Endothelial cell of umbilical vein (primary cell): ENCODE data around the gene MIS12. TPM values are rescaled to one million over a fixed set of nuclear protein-coding genes. Genes with fewer than 3 reads are reported as not detected.

Source experiments
- BruUV-seq: library from RNA; stranded (reverse); fragments of 400-500 nt; replicated peaks from 2 replicates; lab custom pipeline; 2021; lab: Mats Ljungman, UMichigan
- CTCF ChIA-PET: fragments of 300-600, 350-600 bp; sonication (Branson Sonifier 250); formaldehyde crosslinking; loops from one replicate; lab custom pipeline; 2021; ENCODE audit warnings: antibody characterized with exemption, inconsistent platforms; lab: Charles Lee
- POLR2A ChIA-PET: fragments of 300-600, 350-600 bp; sonication (Branson Sonifier 250); formaldehyde crosslinking; loops from one replicate; lab custom pipeline; 2021; ENCODE audit warnings: antibody characterized with exemption, inconsistent platforms; lab: Charles Lee
- DNase-seq: peaks from one replicate; pipeline ENCODE4 v3.0.0-alpha.2; 2011; ENCODE audit warnings: low read depth, low spot score
- FAIRE-seq: peaks from 2 replicates; lab custom pipeline; 2011; peaks lifted over from hg19 to GRCh38; lab: Jason Lieb, UNC
- H2AFZ ChIP-seq: 2 replicates; pipeline ENCODE4 v1.6.0; 2012; ENCODE audit warnings: low read depth, low read length, control low read depth, inconsistent platforms
- H3K27ac ChIP-seq: 2 replicates; pipeline ENCODE4 v1.5.1; 2011; ENCODE audit warnings: low read depth, mild to moderate bottlenecking, control low read depth, low read length, moderate library complexity; ENCODE audit not compliant: insufficient read depth
- H3K27me3 ChIP-seq, 2 experiments: 2 replicates each; pipeline versions ENCODE4 v1.6.0 to v1.6.1; 2011; ENCODE audit warnings: low read length in 2 of 2, mixed read lengths in 1 of 2; ENCODE audit not compliant: control insufficient read depth in 2 of 2, insufficient read depth in 2 of 2
- H3K36me3 ChIP-seq, 2 experiments: 2 replicates in 1 of 2; 3 replicates in 1 of 2; pipeline ENCODE4 v1.5.1; 2011; ENCODE audit warnings: low read length in 2 of 2, mild to moderate bottlenecking in 1 of 2, moderate library complexity in 1 of 2; ENCODE audit not compliant: control insufficient read depth in 2 of 2, insufficient read depth in 2 of 2; ENCODE audit errors: extremely low read depth in 1 of 2
- H3K4me1 ChIP-seq: 3 replicates; pipeline ENCODE4 v1.5.1; 2011; ENCODE audit warnings: mild to moderate bottlenecking, low read length; ENCODE audit not compliant: control insufficient read depth, insufficient read depth; ENCODE audit errors: extremely low read depth
- H3K4me2 ChIP-seq: 2 replicates; pipeline ENCODE4 v1.6.1; 2011; ENCODE audit warnings: low read length, control low read depth, mixed read lengths; ENCODE audit not compliant: insufficient read depth
- H3K4me3 ChIP-seq, 3 experiments: fragments of 200-600 bp in 1 of 3; sonication (generic), shearing (Covaris generic) in 1 of 3; replicated peaks in 1 of 3; 2 replicates each; pipeline ENCODE4 v1.5.1; 2011 to 2016; ENCODE audit warnings: control low read depth in 3 of 3, low read length in 3 of 3, mild to moderate bottlenecking in 2 of 3, inconsistent platforms in 1 of 3, low read depth in 1 of 3, moderate library complexity in 1 of 3; ENCODE audit not compliant: insufficient read depth in 1 of 3
- H3K79me2 ChIP-seq: 2 replicates; pipeline ENCODE4 v1.6.0; 2012; ENCODE audit warnings: low read length, inconsistent platforms; ENCODE audit not compliant: control insufficient read depth, insufficient read depth
- H3K9ac ChIP-seq: replicated peaks from 2 replicates; pipeline ENCODE3; 2011; ENCODE audit warnings: low read length, control low read depth; ENCODE audit not compliant: insufficient read depth; ENCODE audit errors: extremely low read depth
- H3K9me1 ChIP-seq: replicated peaks from 3 replicates; pipeline ENCODE4 v1.6.0; 2011; ENCODE audit warnings: mild to moderate bottlenecking, low read length; ENCODE audit not compliant: control insufficient read depth, insufficient read depth; ENCODE audit errors: extremely low read depth
- H3K9me3 ChIP-seq: replicated peaks from 2 replicates; pipeline ENCODE4 v1.5.1; 2012; ENCODE audit warnings: low read length, inconsistent platforms; ENCODE audit not compliant: control insufficient read depth, insufficient read depth
- H4K20me1 ChIP-seq: replicated peaks from 2 replicates; pipeline ENCODE3; 2011; ENCODE audit warnings: mild to moderate bottlenecking, low read length; ENCODE audit not compliant: control insufficient read depth, insufficient read depth; ENCODE audit errors: extremely low read depth
- EZH2 ChIP-seq: IDR thresholded peaks from 2 replicates; pipeline ENCODE4 v1.6.1; 2012; ENCODE audit warnings: borderline replicate concordance, low read depth, mild to moderate bottlenecking, moderate library complexity, low read length, inconsistent platforms; ENCODE audit not compliant: severe bottlenecking
- FOS ChIP-seq: IDR thresholded peaks from 2 replicates; pipeline ENCODE4 v1.6.1; 2011; ENCODE audit warnings: mild to moderate bottlenecking, low read length, moderate library complexity, borderline replicate concordance; ENCODE audit not compliant: insufficient read depth
- GATA2 ChIP-seq: IDR thresholded peaks from 2 replicates; pipeline ENCODE4 v1.7.0; 2011; ENCODE audit warnings: low read depth, mild to moderate bottlenecking, moderate library complexity, mixed read lengths, low read length; ENCODE audit not compliant: insufficient read length, insufficient read depth
- JUN ChIP-seq: IDR thresholded peaks from 2 replicates; pipeline ENCODE4 v1.6.1; 2011; ENCODE audit warnings: borderline replicate concordance, low read depth; ENCODE audit not compliant: insufficient read length, insufficient read depth
- MYC ChIP-seq: IDR thresholded peaks from one replicate; pipeline ENCODE4 v1.6.1; 2011; ENCODE audit warnings: mild to moderate bottlenecking, low read depth, low read length
- POLR2AphosphoS5 ChIP-seq: IDR thresholded peaks from 2 replicates; pipeline ENCODE4 v1.6.1; 2012; ENCODE audit warnings: low read depth, mild to moderate bottlenecking, control low read depth, low read length, moderate library complexity; ENCODE audit not compliant: insufficient read depth
- dilution Hi-C: fragments of 300-500 bp; cut with MboI; formaldehyde crosslinking; loops from one replicate; pipeline ENCODE4 v1.15.0; 2019; ENCODE audit warnings: low sequenced_read_pairs; ENCODE audit not compliant: extremely low pct_ligation_motif_present
- intact Hi-C: fragments of 100-400 bp; cut with micrococcal nuclease; formaldehyde crosslinking; loops from one replicate; pipeline ENCODE4 v1.10.0; 2022
- polyA plus RNA-seq, 4 experiments: library from polyadenylated mRNA; depleted of rRNA in 3 of 4; stranded (reverse) in 3 of 4; unstranded in 1 of 4; fragments of >200 nt; gene quantifications; 2 replicates each; pipeline versions ENCODE4 v1.2.1 to v1.2.3, GENCODE V29; 2011 to 2012; ENCODE audit warnings: missing spikeins in 1 of 4
- total RNA-seq: library from RNA; stranded (reverse); gene quantifications from 2 replicates; pipeline ENCODE4 v1.2.3, GENCODE V29; 2021
- TF ChIP-seq, protein P1 (sequence below), 2 donors: IDR thresholded peaks; 1 replicate in 1 of 2; 2 replicates in 1 of 2; pipeline ENCODE4 v1.5.1; 2011; ENCODE audit warnings: low read length in 2 of 2, mild to moderate bottlenecking in 2 of 2, moderate library complexity in 2 of 2, control low read depth in 1 of 2, inconsistent platforms in 1 of 2, low read depth in 1 of 2; ENCODE audit not compliant: insufficient read depth in 1 of 2; ENCODE audit errors: extremely low read depth in 1 of 2
- TF ChIP-seq, protein P2 (sequence below): IDR thresholded peaks from 2 replicates; pipeline ENCODE4 v1.6.1; 2011; ENCODE audit not compliant: insufficient read depth, insufficient read length

MIS12 gene
- total and polyA plus RNA-seq, 2 donors (not counting 3 experiments of a cell fraction or from before 2014, with no cell fraction given): 8.3 to 20.1 TPM

DNA sequence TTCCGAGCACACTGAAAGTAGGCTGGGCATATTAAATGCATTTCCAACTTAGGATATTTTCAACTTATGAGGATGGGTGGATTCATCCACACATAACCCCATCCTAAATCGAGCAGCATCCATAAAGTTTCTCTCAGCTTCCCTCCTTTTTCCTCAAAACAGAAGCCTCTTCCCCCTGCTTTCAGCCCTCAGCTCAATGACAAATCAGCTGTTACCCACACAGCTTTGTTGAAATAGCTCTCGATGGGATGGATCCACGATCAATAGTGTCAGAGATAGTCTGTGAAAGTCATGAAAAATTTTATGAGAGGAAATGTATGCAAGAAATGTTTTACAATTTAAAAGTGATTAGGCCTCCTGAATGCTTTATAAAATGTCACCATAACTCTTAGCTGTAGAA is 20.1 kb upstream of the MIS12 start:
- H3K4me2 ChIP-seq: peak overlapping the region; percentile 83
- H3K79me2 ChIP-seq: peaks cover 66% of the 10 kb centered on the region
- no peak for DNase-seq
- POLR2A ChIA-PET: no interaction called here
- no TSS peak for BruUV-seq
- TF ChIP-seq MYC (no peak), GATA2 (no peak), POLR2AphosphoS5 (no peak), FOS (no peak), EZH2 (no peak), JUN (no peak)
- TF ChIP-seq, protein P1, sequence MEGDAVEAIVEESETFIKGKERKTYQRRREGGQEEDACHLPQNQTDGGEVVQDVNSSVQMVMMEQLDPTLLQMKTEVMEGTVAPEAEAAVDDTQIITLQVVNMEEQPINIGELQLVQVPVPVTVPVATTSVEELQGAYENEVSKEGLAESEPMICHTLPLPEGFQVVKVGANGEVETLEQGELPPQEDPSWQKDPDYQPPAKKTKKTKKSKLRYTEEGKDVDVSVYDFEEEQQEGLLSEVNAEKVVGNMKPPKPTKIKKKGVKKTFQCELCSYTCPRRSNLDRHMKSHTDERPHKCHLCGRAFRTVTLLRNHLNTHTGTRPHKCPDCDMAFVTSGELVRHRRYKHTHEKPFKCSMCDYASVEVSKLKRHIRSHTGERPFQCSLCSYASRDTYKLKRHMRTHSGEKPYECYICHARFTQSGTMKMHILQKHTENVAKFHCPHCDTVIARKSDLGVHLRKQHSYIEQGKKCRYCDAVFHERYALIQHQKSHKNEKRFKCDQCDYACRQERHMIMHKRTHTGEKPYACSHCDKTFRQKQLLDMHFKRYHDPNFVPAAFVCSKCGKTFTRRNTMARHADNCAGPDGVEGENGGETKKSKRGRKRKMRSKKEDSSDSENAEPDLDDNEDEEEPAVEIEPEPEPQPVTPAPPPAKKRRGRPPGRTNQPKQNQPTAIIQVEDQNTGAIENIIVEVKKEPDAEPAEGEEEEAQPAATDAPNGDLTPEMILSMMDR (IDR thresholded peaks at IDR 0.05; ENCODE audit: extremely low read depth in 1 of 2, insufficient read depth in 1 of 2, low read depth in 1 of 2, low read length in 2 of 2): no peak
- TF ChIP-seq, protein P2, sequence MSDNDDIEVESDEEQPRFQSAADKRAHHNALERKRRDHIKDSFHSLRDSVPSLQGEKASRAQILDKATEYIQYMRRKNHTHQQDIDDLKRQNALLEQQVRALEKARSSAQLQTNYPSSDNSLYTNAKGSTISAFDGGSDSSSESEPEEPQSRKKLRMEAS: no peak
- H3K4me3 ChIP-seq: no peak overlapping the region
- peaks cover 7% of the 10 kb centered on the region for H3K4me1 ChIP-seq
- no peak overlapping the region for H2AFZ ChIP-seq
- no peak overlapping the region for H3K9ac ChIP-seq
- H3K27ac ChIP-seq: no peak overlapping the region
- dilution Hi-C loops (no loop called here), intact Hi-C loops (no loop called here)
- H4K20me1 ChIP-seq: no peaks in the 10 kb centered on the region
- CTCF ChIA-PET: interaction anchor here (0.9 kb wide), 1 partner anchor 27 kb away, joined by 3 read pairs; the partner anchor contains the start of gene C1QBP
- FAIRE-seq: no peak
- H3K36me3 ChIP-seq: peaks cover 5% of the 10 kb centered on the region in 2 experiments
- no peaks in the 10 kb centered on the region for H3K9me1 ChIP-seq
- no peaks in the 10 kb centered on the region for H3K27me3 ChIP-seq
- no peaks in the 10 kb centered on the region for H3K9me3 ChIP-seq
